HG03354 (cell line): ENCODE data around the gene TMEM184C.

Experiments
- ATAC-seq: cut with Tn5 transposase; IDR thresholded peaks from one replicate; pipeline ENCODE4 v1.9.1; 2021; ENCODE audit warnings: mild to moderate bottlenecking; ENCODE audit not compliant: unreplicated experiment, poor library complexity, severe bottlenecking

The TMEM184C gene

DNA sequence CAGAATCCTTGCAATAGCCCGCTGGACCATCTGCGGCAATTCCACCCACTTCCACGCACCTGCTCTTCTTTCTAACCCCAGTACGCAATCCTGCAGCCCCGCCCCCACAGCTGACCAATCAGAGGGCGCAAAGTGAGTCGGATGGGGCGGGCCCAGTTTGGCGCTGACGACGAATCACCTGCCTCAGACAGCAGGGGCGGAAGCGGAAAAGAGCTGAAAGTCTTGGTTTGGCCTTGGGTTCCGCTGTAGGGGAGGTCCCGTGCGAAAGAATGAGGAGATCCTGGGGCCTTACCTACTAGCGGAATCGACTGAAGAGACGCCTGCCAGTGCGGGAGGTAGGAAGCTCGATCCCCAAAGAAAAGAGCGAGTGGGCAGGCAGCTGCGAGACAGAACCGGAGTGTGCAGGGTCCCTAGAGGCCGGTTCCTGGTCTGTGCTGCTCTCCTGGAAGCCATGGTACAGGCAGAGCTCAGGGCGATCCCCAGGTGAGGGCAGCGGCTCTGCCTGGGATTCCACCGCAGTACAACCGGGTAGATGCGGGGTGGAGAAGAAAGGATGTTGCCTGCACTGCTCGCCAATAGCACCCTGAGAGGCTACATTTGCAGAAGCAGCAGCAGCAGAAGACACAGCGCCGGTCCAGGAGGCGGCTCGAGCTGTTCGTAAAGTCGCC lies at the start of gene TMEM184C:
TSS of gene TMEM184C (plus strand) at position 225 of the 668 bp plus-strand sequence. CDS start 560 bp downstream, outside the sequence.
- peak; percentile 100 for ATAC-seq

DNA sequence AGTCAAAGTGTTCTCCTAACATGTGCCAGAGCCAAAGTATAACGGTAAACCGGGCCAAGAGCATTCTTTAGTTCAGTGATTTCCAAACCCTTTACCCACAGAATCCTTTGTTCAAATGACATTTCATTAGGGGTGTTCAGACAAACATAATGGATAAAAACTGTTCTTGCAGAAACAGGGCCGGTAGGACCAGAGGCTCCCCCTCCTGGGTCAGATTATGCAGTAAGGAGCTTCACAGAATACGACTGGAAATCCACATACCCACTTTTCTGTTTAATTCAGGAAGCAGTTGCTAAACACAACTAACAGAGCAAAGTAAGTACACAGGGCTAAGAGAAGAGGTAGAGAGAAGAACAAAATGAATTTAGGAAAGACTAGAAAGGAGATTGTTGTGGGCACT lies 46.6 kb upstream of the TMEM184C start:
- ATAC-seq, result no peak

DNA sequence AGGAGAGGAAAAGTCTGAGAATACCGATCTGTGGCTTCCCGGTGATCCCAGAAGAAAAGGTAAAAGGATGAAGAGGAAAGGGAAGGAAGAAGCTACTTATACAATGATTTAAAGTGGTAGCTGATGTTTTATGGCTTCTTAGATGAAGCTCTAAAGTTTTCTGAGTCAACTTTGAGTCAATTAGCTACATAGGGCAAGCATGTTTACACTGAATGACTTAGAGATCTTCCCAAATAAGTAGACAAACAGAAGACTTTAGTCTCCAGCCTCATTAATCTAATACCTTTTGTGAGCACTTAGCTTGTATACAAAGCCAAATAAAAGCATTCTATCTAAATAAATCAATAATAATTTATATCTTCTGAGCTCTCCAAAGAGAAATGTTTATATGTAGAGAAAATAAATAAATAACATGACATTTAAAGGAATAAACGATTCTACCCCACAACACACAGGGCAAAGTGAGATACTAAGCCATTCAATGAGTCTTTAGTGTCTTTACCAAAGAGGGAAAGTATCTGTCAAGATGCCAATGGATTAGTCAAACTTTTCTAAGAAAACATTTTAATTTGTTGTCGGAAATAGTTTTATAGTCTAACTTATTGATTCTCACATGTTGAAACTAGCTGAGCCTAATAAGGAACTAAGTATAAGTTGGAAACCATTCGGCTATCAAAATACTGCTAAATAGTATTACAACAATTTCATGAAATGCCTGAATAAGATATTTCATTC lies 46.0 kb upstream of the TMEM184C start:
- ATAC-seq, result no peak

DNA sequence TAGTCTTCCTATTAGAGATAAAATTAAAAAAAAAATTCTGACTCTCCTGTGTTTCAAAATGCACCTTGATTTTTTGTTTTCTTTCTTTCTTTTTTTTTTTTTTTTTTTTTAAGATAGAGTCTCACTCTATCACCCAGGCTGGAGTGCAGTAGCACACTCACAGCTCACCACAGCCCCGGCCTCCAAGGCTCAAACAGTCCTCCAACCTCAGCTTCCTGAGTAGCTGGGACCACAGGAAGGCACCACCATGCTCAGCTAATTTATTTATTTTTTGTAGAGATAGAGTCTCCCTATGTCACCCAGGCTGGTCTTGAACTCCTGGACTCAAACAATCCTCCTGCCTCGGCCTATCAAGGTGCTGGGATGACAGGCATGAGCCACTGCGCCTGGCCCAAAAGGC lies 41.1 kb upstream of the TMEM184C start:
- no peak for ATAC-seq

DNA sequence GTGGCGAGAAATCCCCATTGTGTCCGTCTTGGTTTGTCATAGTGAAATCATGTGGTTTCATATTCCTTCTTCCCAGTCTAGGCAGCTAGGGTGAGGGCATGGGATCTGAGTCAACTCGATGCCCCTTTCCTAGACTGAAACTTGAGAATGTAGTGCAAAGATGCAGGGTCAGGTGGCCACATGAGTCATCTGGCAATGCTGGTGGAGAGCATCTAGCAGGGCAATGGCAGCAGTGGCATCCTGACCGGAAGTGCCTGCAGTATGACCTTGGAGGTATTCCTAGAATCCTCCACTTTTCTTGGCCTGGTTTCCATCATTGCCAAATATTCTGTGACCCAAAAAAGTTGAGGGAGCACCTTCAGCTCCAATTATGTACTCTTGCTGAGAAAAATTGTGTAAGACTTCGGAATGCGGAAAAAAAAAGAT lies 39.1 kb upstream of the TMEM184C start:
- ATAC-seq, result no peak

DNA sequence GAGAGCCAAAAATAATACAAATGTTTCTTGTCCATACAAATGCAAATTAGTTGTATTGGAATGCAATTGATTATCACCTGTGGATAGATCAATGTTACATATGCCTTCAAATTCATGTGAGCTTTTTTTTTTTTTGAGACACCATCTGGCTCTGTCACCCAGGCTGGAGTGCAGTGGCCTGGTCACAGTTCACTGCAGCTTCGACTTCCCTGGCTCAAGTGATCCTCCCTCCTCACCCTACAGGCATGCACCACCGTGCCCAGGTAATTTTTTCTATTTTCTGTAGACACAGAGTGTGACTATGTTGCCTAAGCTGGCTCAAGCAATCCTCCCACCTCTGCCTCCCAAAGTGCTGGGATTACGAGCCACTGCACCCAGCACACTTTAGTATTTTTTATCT lies 38.6 kb upstream of the TMEM184C start:
- ATAC-seq, result no peak

DNA sequence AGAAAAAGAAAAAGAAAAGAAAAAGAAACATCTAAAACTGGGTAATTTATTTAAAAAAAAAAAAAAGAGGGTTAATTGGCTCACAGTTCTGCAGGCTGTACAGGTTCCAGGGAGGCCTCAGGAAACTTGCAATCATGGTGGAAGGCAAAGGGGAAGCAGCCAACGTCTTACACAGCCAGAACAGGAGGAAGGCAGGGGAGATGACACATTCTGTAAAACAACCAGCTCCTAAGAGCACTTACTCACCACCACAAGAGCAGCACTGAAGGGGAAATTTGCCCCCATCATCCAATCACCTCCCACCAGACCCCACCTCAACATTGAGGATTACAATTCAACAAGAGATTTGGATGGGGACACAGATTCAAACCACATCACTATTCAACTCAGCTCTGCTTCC lies 36.8 kb upstream of the TMEM184C start:
- no peak for ATAC-seq

DNA sequence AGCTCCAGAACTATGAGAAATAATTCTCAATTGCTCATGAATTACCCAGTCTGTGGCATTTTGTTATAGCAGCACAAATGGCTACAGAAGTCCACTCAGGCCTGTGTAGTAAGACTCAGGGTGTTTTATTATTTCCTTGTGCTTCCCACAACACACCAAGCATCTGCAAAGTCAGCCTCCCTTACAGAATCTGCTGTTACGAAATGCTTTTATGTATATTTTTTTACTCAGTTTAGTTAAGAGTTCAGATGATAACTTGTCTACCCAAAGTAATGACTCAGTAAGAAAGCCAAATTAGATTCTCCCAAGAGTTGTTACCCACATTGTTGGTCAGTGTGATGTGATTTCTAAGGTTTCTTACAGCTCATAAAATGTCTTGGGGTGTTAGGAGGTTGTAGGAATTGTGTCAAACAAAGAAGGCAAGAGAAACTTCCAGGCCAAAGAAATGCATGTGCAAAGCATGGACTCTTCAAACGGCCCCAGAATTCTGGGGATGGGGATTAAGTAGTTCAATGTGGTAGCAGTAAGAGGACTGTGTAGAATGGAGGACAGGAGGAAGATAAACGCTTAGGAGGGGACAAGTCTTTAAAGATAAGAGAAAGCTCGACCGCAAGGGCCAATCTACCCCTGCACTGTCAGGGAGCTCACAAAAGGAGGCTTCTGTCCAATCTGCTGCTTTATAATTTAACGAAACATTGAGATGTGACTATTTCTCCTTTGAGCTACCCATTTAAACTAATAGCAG lies 35.4 kb upstream of the TMEM184C start:
- no peak for ATAC-seq

DNA sequence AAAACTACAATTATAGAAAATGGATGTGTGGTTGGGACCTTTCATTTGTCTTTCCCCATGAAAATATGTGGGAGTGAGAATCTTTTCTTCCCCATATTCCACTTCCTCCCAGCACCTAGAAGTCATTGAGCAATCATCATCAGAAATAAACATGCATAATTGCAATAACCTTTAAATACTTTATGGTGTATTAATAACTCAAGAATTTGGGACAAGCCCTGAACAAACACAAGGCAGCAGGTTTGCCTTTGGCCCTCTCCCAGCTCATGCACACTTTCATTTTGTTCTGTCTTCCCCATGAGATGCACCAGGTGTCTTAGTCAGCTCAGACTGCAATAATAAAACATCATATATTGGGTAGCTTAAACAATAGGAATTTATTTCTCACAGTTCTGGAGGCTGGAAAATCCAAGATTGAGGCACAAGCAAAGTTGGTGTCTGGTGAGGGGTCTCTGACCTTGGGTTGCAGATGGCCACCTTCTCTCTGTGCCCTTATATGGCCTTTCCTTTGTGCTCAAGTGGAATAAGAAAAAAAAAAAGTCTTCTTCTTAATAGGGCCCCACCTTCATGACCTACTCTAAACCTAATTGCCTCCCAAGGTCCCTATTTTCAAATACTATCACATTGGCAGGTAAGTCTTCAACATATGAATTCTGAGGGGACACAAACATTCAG lies 34.7 kb upstream of the TMEM184C start:
- ATAC-seq, result no peak

DNA sequence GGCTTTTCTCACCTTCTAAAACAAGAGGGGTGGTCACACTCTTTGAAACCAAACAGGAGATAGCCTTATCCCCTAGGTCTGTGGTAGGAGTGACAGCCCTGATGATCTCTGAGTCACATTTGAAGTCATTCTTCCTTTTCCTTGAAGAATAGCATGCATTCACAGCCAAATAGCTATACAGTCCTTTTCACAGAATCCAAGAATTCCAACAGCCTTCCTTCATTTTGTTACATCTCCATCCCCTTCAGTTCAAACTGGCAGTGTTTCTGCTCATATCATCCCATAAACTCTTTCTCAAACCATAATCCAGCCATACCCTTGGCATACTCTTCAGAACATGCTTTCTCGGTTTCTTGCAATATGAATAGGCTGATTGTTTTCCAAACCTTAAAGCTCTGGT lies 33.3 kb upstream of the TMEM184C start:
- no peak for ATAC-seq

DNA sequence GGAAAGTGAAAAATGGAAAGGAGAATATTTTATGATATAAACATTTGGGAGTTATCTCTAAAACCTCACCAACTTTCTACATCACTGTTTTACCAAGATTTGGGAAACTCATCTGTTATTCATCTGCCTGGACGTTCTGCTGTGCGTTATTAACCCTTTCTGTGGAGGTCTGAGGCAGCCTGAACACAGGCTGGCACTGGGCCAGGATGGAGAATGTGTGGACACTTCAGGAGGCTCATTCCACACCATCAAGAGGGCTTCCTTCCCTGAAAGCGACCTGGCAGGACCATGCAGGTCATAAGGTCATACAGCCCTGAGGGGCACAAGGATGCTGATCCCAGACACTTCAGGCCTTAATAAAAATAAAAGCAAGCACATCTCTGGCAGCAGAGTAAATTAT lies 31.2 kb upstream of the TMEM184C start:
- no peak for ATAC-seq

DNA sequence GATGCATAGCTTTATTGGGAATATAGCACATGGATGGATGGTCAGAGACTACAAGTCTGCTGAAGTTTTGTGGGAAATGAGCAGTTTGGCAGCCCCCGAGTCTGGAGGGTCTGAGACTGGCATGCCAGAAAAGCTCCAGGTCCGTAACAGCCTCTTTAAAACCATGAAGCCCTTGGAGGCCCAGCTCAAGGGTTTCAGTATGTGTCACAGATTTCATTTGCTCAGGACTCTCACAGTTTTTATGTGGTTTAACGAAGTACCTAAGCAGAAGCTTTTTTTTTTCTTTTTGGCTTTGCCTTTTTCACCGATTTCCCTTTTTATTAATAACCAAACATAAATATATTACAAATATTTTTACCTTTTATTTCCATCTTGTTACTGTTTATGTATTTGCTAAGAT lies 30.6 kb upstream of the TMEM184C start:
- ATAC-seq, result no peak

DNA sequence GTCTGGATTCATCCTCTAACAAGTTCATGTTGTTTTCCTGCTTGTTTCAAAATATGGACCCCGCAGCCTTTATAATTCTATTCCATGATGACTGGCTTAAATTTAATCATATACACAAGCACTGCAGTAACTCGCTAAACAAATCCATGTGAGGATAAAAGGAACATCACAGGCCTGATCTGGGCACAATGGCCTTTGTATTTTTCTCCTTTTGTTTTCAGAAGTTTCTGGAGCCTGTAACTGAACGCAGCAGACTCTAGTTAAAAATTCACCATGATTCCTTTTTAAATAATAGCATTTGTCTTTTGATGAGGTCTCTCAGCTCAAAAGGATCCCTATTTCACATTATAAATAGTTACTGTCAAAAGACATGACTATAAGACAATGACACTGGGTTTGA lies 30.2 kb upstream of the TMEM184C start:
- ATAC-seq, result no peak

DNA sequence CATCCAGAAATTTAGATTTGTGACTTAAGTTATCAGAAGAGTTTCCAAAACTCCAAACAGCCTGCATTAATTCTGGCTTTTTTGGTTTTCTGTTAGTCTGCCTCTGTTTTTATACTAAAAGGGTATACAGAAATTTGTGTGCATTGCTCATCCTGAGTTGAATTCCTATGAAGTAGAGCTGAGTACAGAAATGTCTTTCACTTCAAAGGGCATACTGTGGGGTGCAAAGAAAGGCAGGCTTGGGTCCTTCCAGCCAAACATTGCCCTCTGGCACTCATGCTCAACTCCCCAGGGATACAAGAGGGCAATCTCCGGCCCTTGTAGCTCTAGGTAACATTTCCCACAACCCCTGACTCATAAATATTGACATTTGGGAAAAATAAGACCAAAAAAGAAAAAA lies 27.6 kb upstream of the TMEM184C start:
- ATAC-seq, result no peak

DNA sequence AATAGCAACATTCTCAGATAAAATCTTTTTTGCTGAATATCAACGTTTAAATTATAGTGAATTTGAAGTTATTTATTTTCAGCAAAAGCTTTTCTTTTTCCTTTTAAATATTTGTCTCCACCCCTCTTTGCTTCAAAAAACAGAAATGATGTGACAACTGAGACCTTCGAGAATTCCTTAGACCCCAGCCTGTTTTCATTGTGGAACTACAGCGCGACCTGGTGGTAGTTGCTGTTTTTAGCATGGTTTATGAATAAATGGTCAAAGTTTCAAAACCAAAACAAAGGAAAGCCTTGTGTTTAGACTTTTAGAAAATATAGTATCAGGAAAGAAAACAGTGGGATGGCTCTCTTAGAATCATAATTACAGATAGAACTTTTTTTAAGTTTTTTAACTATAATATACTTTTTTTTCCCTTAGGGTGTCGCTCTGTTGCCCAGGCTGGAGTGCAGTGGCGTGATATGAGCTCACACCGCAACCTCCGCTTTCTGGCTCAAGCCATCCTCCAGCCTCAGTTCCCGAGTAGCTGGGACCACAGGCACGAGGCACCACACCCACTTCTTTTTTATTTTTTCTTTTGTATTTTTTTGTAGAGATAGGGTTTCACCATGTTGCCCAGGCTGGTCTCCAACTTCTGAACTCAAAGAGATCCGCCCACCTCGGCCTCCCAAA lies 26.8 kb upstream of the TMEM184C start:
- peak; percentile 73 for ATAC-seq

DNA sequence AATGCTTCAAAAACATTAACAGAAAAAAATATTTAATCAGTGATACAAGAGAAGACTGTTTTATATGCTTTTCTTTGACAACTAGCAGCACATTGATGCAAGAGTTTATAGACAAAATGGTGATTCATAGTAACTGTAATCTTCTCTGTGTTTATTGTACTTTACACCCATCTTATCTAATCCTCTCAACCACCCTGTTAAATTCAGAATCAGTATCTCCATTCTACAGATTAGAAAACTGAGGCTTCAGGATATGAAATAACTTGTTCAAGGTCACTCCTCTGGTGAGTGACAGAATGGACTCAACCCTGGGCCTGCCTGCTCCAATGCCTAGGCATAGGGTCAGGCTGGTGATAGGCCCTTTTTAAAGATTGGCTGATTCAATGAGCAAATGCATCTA lies 26.1 kb upstream of the TMEM184C start:
- no peak for ATAC-seq

DNA sequence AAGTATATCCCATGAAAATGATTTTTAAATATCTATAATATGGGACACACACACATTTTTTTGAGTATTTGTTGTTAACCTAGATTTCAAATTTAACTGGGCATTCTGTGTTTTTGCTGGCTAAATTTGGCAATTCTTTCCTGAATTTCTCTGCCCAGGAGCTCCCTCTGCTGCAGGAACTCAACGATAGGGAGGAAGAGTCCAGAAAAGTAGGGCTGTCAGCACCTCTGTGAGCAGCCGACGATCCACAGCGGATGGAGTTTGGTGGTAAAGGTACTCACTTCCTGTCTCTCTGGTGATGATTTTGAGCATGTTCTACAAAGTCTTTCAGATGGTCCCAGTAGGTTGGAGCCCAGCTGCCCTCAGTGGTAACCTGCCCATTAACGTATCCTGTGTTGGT lies 23.1 kb upstream of the TMEM184C start:
- no peak for ATAC-seq

DNA sequence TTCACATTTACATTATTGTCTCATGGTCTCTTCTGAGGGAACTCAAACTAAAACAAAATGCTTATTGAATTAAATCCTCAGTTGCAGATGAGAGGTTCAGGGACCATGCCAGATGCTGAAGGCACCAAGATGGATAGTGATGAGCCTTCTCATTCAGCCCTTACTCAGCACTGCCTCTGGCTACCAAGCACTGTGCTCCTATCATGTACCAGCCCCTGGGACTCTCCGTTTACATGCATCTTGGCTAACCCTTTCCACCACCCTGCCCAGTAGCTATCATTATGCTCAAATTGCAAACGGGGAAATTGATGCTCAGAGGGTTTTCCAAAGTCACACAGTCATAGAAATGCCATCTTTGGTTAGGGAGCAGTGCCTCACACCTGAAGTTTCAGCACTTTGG lies 22.6 kb upstream of the TMEM184C start:
- ATAC-seq, result no peak

DNA sequence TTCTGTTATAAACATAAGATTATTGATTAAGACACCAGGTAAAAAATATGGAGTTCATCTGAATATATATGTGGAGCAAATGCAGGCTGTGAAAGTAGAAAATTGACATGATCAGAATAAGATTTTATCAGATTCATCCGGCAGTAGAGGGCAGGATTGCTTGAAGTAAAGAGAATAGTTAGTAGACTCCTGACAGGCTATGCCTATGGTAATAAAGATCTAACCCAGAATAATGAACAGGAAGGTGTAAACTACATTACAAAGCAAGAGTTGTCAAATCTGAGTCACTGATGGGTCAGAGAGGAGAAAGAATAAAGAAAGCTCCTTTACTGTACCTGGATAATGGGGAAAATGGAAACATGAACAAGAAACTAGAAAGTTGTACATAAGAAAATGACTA lies 20.8 kb upstream of the TMEM184C start:
- ATAC-seq, result no peak

DNA sequence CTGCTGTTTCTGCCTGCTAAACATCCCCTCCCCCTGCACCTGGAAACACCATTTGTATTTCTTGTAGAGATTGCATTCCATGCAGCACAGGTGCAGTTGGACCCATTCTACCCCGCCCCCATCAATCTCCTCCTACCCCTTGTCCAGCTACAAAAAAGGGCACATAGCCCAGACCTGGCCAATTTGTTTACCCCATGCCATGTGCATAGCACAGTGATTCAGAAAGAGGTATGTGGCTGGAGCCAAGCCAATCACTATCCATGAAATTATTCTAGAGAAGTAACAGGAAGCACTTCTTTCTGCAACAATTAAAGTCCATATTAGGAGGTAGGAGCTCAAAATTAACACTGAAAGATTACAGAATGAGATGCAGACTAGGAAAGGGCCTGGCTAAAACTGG lies 20.2 kb upstream of the TMEM184C start:
- ATAC-seq, result no peak
